Fibroblast of skin of left biceps (primary cell): ENCODE results near the gene LYRM9.
"Not testable (repeated sequence)": the region's sequence is repeated elsewhere in the genome, so short reads cannot be mapped to it uniquely, and the experiment has no call there.

ENCODE experiments used
- DNase-seq, 2 experiments: peaks; one replicate each; pipeline ENCODE4 v3.0.0-alpha.2; 2013; ENCODE audit warnings: low read depth in 2 of 2

The LYRM9 gene

GRCh38 chr17:27839571-27840405 is 53.4 kb downstream of the LYRM9 start:
- DNase-seq: not testable (repeated sequence)

GRCh38 chr17:27838607-27839006 is 54.6 kb downstream of the LYRM9 start:
- DNase-seq: not testable (repeated sequence)

GRCh38 chr17:27837769-27838168 is 55.4 kb downstream of the LYRM9 start:
- not testable (repeated sequence) for DNase-seq

- DNase-seq: no peak
Observed at GRCh38 chr17:27836651-27837050, 56.5 kb downstream of the LYRM9 start.

GRCh38 chr17:27834571-27834970 is 58.6 kb downstream of the LYRM9 start:
- DNase-seq: no peak

- DNase-seq: no peak
Observed at GRCh38 chr17:27832831-27833230, 60.3 kb downstream of the LYRM9 start.

GRCh38 chr17:27829888-27830287 is 63.3 kb downstream of the LYRM9 start:
- DNase-seq: not testable (repeated sequence)

GRCh38 chr17:27829143-27829711 is 63.9 kb downstream of the LYRM9 start:
- not testable (repeated sequence) for DNase-seq
